CMK (cell line): Measurements from ENCODE around the gene NTM.
"Not testable (repeated sequence)": the region's sequence is repeated elsewhere in the genome, so short reads cannot be mapped to it uniquely, and the experiment has no call there.

ENCODE experiments used
- DNase-seq: peaks from one replicate; pipeline ENCODE4 v3.0.0-alpha.2; 2010; ENCODE audit warnings: low read depth

The NTM gene

DNA sequence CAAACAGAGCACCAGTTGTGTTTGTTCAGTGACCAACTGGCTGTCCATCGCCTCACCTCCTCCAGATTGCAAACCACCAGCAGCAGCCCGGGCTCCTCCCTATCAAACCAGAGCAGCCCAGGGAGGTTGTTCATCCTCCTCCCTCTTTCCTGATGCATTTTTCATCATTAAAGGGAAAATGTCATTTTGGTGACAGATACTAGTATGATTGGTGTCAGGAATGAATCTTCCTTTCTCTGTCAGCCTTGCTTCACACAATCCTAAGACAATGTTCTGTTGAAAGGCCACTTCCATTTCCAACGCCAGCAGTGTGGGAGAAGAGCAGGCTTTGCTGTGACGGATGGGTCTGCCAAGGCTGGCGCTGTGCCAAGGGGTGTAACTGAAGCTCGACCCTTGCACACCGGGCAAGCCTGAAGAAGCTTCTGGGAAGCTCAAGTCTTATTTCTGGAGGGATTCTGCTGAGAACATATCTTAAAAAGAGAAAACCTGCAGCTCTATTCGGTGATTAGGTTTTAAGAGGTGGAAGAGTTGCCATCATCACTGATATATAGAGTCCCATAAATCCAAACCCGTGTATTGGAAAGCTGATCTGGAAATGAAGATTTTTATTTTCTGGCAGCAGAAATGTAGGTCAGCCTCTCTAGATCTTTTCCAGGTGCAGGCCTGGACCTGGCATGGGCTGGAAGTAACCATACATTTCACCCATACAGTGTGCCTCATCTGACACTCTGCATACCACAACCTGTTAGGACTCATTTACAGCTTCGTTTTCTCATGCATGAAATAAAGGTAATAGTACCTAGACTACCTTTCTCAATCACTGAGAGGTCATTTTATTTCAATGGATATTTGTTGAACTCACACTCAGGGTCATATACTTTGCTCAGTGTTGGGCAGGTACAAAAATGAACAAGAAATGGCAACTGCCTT, 524.5 kb downstream of the NTM start:
- no peak for DNase-seq

DNA sequence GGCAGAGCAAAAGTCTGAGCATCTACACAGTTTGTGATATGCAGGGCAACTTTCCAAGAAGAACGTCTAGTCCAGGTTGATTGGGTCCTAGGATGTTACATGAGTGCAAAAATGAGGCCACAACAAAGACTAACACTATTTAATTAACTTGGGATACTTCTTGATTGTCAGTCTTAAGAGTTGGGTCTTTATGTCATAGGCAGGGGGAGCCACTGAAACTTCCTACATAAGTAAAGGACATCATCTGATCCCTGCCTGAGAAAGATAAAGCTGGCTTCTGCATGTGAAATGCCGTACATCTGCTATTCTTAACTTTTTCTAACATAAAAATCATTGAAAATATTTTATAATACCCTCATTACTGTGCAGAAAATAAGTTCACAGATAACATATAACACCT, 525.5 kb downstream of the NTM start:
- peak; percentile 14 for DNase-seq

DNA sequence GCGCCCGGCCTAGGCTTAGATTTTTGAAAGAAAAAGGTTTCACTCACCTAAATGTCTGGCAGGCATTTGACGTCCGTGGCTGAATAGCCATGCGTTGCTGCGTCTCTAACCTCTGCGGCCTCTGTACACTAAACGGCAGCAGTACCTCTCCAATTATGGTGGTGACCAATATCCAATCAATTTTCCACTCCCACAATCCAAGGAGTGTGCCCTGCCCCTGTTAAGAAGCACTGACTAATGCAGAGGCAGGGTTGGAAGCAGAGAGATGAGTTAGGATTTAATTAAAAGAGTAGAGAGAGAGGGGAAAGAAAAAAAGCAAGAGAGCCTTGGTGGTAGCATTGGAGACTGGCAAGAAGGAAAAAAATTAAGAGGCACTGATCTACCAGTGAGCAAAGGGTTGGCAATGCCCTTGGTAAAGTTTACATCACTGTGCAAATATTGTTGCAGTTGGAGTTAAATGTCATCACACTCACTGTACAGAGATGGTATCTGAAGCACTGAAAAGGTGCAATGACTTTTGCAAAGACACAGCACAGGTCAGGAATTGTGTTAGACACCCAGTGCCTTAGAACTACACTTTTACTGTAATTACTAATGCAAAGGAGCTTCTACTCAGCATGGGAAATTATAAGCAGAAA, 526.7 kb downstream of the NTM start:
- no peak for DNase-seq

DNA sequence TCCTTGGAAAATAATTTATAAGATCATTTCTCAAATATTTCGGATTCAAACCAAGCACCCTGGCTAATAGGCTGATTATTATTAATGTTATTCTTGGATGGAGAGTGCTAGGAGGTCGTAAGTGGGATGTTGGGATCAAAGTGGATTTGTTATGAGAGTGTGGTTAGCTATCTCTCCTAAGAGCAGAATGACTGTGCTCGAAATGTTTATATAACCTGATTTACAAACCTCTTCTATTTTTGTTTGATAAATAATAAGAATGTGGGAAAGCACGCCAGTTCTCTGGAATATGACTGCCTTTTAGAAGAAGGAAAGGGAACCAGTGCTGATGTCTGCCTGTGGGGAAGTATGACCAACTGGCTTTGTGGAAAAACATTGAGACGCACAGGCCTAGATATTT, 527.5 kb downstream of the NTM start:
- no peak for DNase-seq

DNA sequence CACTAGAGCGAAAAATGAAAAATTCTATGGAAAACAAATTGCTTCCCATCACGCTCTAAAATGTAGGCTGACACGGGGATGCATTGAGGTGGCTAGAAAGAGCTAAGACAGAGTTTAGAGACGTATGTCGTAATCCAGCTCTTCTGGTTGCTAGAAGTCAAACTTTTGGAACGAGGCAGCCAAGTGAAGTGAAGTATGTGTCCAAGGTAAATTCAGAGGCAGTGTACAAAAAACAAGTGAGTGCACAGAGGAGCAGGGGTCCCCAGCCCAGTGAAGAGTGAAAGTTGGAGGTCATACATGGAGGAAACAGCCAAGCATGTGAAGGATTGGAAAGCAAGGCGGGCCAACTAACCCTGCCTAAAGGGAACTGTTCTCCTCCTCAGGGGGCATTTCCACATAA, 528.5 kb downstream of the NTM start:
- DNase-seq, result no peak

DNA sequence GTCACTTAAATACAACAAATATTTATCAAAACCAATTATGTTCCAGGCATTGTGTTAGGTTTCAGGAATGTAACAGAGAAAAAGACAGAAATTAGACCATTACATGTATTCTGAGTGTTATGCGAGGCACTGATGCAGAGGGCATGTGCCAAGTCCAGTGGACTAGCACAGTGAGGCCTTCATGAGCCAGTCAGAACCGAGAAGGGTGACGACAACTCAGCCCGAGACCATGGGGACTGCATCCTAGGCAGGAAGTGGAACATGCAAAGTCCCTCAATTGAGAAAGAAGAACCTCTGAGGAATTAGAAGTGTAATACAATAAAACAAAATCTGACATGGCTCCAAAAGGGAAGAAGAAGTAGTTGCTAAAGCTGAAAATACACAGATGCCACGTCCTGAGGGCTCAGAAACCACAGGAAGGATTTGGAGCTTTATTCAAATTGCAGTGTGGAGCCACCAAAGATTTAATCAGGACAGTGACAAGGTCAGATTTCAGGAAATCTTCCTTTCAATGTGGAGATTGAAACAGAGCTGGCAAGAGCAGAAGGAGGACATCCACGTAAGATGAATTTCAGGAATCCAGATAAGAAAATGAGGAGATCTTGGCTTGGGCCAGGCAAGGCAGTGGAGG, 529.6 kb downstream of the NTM start:
- no peak for DNase-seq

DNA sequence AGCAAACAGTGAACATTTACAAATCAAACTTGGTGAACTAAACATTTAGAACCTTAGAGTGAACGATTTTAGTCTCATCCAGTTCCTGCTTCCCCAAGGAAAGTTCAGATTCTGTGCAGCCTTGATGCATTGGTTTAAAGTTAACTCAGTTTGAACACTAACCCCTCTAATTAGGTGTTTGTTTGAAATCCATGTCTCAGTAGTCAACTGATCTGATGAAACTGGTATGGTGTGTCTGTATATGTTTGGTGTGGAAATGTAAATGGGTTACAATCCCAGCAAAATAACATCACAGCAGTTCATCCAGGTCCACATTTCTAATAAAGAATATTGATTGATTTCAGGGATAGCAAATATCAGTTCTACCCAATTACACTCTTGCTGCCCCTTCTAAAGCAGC, 532.0 kb downstream of the NTM start:
- no peak for DNase-seq

DNA sequence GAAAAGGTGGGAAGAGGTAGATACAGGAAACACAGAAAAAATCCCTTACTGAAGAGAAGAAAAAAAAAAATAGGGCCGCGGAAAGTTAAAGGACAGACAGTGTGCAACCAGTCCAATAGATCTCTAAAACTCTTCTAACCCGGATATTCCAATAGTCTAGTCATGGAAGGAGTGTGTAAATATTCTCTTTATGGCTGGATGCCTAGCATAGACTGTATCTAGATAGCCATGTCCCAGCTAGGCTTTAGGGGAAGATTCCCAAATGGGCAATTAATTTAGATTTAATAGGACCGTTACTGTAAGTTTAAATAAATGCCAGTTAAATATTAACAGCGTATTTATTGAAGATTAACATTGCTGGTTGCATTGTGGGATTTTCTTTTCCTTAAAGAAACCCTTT, 532.7 kb downstream of the NTM start:
- DNase-seq, result no peak

DNA sequence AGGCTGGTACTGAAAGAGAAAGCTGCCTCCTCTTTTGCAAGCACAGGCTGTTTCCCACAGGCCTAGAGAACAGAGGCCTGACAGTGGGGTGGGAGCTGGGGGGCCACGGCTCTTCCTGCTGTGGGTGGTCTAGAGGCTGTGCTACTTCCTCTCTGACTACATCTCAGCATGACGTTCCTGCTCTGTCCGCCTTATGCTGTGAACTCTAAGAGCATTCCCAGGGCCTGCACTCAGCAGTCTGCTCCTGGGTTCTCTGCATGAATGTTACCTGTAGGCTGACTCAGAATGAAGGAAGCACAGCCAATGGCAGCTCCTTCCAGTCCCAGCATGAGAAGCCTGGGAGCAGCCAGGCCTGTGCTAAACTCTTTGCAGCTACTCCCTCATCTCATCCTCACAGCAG, 534.3 kb downstream of the NTM start:
- no peak for DNase-seq

DNA sequence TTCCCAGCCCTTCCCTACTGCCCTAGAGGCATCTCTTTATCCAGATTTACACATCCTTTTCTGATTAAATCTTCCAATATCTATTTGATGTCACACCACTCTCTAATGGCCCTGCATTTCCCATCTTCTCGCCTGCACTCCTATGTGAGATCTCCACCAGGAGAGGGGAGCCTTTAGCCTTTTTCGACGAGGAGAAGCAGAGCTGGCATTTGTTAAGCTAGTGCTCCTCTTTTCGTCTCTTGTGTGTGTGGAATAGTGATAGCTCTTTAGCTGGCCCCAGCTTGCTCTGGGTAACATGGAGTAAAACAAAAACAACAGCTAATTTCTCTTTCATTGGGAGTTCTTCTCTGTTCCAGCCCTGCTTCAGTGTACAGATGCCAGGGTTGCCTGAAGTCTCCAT, 536.5 kb downstream of the NTM start:
- no peak for DNase-seq

DNA sequence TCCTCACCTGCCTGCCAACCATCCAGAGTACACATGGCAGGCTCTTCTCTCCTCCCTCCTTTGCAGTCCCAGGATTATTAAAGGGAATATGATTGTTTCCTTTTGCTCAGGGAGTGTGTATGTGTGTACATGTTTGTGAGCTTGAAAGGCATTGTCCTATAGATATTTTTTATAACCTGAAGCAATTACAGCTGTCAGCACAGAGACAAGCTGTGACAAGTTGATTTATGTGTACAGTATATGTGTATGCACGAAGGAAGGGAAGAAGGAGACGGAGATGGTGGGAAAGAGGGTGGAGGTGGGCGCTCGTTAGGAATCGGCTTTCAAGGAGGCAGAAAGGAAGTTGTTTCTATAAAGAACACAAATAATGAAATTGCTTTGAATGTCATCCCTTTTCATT, 537.0 kb downstream of the NTM start:
- DNase-seq, result no peak

DNA sequence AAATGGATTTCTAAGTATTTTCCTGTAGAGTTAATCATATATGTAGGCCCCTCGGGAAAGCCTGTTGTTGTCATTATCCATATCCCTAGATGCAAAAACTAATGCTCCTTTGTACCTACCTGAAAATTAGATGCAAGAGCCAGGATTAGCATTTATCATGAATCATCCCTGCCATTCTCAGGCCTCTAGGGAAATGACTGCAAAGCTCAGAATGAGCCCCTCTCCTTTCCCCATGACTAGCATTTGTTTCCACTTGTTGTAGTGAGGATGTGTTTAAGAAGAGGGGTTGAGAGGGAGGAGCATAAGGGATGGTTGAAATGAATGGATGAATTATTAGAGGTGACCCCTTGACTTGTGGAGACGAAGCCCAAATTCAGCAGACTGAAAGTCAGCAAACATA, 537.9 kb downstream of the NTM start:
- DNase-seq, result no peak

DNA sequence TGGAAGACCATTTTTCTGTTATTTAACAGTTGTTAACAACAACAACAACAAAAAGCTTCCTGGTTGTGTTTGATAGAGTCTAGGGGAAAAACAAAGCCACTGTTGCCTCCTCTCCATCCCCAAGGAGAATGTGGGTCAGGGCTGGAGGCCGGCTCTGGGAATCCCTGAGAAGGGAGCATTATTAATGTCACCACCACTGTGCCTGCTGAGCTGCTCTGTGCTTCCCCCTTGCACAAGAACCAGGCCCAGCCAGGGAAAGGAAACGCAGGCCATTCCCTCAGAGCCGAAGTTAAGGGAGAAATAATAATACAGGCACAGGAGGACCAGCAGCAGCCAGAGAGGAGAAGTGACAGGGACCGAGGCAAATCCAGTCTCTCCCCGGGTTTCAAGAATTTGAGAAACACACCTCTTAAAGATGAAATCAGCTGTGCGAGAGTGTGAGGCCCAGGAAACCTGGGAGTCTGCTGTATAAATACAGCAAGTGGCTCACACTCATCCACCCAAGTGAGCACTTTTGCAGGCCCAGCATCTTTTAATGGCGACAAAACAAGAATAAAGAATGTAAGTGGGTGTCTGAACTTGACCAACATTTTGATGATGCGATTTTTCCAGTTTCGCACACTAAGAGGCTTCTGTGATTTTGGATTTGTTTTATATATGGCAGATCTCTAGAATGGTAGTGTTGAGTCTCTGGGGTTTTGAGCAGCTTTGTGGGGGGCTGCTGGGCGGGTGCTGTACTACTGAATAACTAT, 539.2 kb downstream of the NTM start:
- no peak for DNase-seq

DNA sequence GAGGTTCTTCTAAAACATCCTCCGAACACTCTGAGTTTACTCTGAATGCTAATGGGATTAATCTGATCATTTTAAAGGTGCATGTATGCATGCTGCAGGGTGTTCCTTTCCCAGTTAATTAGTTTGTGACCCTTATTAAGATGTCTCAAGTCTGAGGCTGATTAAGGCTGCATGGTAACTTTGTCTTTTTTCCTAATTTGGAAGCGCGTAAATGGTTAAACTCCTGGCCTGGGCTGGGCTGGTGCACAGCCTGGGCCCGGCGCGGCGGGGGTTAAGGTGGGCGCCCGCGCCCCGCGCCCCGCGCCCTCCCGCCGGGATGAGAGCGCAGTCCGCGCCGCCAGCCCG, 539.7 kb downstream of the NTM start:
- no peak for DNase-seq

DNA sequence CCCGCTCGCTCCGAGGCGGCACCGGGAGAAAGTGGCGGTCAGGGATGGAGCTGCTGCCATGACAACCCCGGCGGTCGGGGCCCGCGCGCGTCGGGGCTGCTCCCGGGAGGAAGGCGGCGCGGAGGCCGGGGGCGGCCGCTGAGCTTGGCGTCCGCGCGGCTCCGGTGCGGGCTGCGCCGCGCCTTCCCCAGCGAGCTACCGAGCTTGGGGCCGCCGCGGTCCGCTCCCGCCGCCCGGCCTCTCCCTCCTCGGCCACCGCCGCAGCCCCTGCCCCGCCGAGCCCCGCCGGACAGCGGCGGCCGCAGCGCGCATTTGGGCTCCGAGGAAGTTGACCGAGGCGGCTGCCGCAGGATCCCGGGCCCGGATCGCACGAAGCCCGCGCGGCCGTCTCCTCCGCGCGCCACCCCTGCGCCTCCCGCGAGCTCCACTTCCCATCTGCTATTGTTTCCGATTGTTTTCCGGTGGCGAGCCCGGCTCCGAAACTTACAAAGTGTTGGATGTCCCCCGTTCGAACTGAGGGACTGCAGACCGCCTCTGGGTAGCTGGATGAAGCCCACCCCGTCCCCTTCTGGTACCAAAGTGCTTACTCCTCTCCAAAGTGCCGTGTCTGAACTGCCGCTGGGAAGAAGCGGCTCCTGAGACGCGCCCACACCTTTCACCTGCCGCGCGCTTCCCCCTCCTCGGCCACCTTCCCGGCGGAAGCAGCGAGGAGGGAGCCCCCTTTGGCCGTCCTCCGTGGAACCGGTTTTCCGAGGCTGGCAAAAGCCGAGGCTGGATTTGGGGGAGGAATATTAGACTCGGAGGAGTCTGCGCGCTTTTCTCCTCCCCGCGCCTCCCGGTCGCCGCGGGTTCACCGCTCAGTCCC, 540.3 kb downstream of the NTM start:
- no peak for DNase-seq

DNA sequence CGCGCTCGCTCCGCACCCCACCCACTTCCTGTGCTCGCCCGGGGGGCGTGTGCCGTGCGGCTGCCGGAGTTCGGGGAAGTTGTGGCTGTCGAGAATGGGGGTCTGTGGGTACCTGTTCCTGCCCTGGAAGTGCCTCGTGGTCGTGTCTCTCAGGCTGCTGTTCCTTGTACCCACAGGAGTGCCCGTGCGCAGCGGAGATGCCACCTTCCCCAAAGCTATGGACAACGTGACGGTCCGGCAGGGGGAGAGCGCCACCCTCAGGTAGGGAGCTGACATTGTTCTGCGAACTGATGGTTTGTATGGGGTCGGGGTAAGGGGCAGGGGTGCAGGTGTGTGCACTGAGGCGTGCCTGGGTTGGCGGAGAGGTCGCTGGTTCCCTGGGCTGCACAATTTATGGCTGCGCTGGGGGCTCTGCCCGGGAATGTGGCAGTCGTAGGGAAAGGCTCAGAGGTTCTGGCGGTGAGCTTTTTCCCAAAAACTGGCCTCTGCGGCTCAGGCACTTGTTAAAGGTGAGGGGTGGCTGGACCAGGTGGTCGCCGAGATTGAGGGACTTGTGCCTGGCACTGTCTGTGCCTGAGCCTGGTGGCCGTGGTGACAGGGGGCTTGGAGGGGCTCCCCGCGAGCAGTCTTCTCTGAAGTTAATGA, 541.1 kb downstream of the NTM start:
- DNase-seq, result not testable (repeated sequence)

DNA sequence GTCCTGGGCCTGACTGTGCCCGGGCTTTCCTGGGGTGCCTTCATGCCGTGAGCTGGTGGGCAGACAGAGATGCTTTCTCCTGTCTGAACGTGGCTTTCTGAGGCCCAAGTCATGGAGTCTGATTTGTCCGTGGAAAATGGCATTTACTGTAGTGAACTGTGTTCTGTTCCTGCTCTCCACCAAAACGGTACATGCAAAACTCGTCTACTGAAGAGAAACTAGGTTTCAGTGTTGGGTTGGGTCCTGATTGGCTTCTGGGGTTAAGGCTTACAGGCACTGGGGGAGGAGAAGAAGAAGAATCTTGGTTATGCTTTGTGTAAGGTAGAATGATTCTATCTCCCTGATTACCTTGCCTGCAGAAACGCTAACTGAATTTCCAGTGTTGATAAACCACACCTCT, 541.7 kb downstream of the NTM start:
- DNase-seq, result no peak

DNA sequence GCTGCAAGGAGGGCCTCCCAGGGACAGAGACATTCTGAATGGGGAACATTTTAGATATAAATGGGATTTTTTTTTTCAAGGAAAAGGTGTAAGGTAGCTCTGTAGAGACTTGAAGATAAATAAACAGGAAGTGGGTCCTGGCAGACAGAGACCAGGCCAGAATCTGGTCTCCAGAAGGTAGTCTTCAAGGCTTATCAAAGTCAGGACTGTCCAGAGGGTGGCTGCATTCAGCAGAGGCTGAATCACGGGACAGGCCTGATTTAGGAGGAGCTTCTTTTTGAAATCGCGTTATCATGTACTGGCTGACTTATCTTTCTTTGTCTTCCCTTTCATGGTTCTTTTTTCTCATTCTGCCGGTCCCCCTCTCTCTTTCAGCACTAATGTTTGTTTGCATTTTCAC, 542.9 kb downstream of the NTM start:
- DNase-seq, result no peak

DNA sequence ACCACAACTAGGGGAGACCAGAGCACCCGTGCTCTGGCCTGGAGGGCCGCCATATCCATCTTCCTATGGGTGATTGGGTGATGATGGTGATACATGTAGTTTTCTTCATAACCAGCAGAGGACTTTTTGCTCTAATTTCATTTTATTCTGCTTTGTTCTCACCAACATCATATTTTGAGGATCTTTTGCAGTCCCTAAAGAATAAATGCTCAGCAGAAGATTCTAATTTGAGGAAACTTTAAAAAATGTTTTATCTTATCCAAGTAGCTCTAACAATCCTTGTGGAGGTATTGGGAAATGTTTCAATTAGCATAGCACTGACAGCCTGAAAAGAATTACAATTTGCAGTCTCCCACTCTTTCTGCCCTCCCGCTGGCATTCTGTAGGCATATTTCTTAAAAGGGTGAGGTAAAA, 544.0 kb downstream of the NTM start:
- no peak for DNase-seq

DNA sequence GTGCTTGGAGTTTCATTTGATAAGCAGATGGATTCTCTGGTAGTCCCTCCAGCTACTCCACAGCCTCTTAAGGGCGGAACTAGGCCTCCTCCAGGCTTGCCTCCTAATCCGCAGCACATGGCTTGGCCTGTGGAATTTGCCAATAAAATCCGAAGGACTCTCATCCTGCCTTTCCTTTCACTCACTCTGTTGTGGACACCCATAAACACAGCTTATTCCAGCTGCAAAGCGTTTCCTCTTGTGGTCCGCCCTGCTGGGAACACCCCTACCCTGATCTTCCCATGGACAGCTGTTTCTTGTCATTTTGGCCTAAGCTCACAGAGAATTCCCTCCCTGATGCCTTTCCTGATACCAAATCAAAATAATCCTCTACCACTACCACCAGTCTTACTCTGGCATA, 546.2 kb downstream of the NTM start:
- DNase-seq, result no peak
